Nucleus accumbens (tissue), 56 donors: ENCODE measurements around the gene VILL.

Source experiments
- DNase-seq, 56 donors: peaks; one replicate each; lab custom pipeline; 2025; lab: John Stamatoyannopoulos, UW

The VILL gene

DNA sequence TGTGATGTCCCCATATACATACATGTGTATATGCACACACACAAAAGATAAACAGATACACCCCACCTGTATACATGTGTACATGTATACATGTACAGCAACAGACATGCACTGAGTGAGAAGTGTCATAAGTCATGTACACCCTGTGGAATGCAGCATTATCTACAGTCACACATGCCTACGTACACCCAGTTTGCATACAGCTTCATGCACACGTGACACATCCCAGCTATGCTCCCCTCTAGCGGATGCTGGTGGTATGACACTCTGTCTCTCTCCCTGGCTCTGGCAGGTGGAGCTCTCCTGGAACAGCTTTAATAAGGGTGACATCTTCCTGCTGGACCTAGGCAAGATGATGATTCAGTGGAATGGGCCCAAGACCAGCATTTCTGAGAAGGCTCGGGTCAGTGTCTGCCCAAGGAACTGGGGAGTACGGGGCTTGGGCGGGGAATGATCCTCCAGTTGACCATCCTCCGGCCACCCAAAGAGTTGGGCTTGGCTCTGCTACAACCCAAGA lies 6.3 kb downstream of the VILL start:
- peak in 30 of 56 donors; percentile 11 to 76 (median 34) for DNase-seq

DNA sequence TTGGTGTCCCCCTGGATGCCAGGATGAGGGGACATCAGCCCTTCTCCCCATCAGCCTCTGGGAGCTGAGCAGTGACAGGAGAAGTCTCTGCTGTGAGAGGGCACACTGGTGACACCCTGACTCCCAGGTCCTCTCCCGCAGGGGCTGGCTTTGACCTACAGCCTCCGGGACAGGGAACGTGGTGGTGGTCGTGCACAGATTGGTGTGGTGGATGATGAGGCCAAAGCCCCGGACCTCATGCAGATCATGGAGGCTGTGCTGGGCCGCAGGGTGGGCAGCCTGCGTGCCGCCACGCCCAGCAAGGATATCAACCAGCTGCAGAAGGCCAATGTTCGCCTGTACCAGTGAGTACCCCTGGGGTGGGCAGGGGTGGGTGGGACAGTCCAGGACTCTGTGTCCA lies 6.8 kb downstream of the VILL start:
- DNase-seq = no peak

DNA sequence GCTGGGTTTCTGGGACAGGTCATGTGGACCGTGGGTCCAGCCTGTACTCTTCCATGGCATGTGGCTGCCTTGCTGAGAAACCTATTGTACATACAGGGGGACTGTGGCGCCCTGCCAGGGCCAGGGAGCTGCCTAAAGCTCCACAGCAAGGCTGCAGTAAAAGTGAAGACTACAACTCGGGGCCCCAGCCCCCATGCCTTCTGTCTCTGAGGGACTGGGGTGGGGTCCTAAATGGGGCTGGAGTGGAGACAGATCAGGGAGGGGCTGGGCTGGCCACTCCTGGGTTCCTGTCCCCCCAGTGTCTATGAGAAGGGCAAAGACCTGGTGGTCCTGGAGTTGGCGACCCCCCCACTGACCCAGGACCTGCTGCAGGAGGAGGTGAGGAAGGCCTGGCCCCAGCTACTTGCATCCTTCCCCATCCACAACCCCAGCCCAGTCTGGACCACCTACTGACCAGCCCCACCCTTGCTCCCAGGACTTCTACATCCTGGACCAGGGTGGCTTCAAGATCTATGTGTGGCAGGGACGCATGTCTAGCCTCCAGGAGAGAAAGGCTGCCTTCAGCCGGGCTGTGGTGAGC lies 7.3 kb downstream of the VILL start:
- no peak for DNase-seq

DNA sequence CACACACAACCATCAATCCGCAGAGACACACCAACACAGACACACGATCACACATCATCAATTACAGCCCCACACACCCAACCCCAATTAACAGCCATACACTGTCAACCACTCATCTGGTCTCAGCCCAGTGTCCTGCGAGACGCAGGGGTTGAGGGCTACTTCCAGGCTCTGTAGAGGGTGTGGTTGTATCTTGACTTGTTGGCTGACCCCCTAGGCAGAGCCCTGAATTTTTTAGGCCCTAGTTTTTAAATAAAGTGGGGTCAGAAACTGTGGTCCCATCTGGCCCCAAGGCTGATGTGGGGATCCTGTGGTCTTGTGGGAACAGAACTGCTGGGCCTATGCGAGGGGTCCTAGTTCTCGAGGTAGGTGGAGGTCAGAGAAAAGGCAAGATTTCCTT lies 9.2 kb downstream of the VILL start:
- DNase-seq = no peak

DNA sequence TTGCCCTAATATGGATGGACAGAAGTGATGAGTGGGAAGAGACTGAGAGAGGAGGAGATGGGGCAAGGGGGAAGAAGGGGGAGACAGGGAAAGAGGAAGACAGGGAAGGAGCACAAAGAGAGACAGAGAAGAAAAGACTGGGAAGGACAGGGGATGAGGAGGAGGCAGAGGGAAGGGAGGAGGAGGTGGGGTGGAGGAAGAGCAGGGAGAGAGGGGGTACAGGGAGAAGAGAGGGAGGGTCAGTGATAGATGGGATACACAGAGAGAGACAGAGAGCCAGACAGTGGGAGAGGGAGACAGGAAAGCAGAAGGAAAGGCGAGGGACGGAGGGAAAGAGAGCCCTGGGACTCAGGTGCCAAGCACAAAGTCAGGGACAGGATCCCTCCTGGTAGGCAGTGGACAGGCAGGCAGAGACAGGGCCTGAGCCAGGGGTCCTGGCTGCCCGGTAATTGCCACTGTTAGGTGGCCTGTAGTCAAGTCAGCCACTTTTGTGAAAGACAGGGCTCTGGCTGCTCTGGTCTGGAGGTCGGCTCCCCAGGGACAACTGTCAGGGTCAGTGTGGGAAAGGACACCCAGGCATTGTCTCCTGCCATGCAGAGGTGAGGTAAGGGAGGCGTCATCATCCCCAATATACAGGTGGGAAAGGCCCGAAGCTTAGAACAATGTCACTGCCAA lies 9.8 kb downstream of the VILL start:
- DNase-seq = no peak

DNA sequence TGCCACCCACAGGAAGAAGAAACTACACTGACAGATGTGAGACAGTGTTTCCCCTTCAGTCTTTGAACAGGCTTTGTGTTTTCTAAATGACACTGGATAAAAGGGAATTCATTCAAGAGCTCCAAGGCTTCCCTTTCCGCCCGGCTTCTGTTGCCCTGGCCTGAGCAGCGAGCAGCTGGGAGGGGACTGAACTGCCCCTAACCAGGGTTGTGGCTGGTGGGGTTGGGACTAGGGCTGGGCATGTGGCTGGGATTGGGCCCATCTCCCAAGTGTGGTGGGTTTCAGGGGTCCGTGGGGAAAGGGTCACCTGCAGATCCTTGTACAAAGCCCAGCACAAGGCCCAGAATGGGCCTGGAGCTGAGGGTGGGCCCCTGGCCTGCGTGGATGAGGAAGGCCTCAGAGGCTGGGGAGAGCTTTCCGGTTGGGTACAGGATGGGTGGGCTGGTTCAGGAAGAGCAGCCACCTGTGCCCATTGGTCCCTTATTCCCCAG lies 10.4 kb downstream of the VILL start:
- peak in 10 of 56 donors; percentile 16 to 31 (median 22) for DNase-seq

DNA sequence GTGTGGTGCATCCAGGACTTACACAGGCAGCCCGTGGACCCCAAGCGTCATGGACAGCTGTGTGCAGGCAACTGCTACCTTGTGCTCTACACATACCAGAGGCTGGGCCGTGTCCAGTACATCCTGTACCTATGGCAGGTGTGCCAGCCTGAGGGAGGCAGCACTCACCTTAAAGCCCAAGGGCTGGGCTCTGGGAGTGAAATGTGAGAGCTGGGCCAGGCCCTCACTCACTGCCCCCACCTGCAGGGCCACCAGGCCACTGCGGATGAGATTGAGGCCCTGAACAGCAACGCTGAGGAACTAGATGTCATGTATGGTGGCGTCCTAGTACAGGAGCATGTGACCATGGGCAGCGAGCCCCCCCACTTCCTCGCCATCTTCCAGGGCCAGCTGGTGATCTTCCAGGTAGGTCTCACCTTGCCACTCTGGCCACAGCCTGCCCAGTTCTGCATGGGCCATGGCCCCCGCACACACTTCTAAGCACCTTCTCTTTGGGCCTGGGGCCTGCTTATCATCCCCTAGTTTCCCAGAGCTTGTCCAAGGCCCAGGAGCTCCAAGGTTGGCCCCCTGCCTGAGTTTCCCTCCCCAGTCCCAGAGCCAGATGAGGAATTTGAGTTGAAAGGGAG lies 11.0 kb downstream of the VILL start:
- no peak for DNase-seq

DNA sequence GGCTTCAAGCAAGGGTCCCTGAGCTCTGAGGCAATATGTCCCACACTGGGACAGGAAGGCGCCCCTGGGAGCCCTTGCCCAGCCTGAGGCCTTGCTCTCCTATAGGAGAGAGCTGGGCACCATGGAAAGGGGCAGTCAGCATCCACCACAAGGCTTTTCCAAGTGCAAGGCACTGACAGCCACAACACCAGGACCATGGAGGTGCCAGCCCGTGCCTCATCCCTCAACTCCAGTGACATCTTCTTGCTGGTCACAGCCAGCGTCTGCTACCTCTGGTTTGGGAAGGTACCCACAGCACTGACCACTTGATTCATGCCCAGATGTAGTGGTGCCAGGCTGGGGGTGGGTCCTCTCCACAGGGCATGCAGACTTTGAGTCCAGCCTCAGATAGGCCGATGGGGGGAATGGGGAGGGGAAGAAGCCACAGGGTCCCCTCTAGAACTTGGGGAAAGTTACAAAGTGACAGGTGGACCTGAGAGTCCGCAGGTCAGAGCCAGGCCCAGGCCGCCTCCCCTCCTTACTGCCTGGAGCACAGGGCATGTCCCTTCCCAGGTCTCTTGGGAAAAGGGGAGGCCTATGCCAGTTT lies 11.8 kb downstream of the VILL start:
- no peak for DNase-seq

DNA sequence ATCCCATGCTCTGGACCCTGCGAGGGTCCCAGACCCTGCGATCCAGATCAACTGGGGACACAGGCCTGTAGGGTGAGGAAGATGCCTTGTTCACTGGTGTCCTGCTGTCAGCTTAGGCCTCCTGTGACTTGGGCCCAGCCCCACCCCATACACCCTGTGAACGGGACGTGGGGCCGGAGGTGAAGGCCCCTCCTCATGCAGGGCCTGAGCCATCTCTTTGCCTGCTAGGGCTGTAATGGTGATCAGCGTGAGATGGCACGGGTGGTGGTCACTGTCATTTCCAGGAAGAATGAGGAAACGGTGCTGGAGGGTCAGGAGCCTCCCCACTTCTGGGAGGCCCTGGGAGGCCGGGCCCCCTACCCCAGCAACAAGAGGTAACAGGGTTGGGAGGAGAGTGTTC lies 12.4 kb downstream of the VILL start:
- DNase-seq = no peak

DNA sequence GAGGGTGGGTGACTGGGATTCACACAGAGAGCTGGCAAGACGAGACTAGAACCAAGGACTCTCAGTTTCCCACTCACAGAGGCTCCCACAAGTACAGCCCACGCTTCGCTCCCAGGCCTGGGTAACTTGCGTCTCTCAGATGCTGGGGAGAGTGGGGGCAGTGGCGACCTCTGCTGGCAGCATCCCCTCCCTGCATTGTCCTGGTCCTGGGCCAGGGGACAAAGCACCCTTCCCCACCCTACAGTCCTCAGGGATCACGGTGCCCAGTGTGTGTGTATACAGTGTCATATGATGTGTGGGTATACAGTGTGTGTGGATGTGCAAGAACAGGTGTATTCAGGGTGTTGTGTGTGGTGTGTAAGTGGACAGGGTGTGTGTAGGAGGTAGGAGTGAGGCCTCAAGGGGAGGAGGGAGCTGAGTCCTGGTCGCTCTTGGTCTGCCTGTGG lies 12.8 kb downstream of the VILL start:
- peak in 50 of 56 donors; percentile 15 to 83 (median 58) for DNase-seq

DNA sequence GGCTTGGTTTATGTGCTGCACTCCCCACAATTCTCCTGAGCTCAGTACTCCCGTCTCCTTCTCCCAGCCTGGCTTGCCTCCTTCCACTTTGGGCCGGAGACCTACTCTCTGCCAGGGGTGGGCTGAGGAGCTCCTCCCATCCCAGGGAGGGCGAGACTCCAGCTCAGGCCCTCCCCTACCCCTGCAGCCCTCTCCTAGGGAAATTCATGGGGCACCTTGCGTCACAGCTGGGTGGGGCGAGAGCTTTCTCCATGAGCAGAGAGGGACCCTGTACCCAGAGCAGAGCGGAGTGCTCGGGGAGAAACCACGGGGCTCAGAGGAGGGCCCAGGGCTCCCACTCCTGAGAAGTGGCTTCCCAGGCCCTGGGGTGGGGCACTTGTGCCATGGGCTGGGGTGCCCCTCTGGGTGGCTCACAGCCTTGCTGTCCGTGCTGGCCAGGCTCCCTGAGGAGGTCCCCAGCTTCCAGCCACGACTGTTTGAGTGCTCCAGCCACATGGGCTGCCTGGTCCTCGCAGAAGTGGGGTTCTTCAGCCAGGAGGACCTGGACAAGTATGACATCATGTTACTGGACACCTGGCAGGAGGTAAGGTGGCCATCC lies 13.3 kb downstream of the VILL start:
- DNase-seq = peak in 5 of 56 donors; percentile 31 to 44 (median 34)

DNA sequence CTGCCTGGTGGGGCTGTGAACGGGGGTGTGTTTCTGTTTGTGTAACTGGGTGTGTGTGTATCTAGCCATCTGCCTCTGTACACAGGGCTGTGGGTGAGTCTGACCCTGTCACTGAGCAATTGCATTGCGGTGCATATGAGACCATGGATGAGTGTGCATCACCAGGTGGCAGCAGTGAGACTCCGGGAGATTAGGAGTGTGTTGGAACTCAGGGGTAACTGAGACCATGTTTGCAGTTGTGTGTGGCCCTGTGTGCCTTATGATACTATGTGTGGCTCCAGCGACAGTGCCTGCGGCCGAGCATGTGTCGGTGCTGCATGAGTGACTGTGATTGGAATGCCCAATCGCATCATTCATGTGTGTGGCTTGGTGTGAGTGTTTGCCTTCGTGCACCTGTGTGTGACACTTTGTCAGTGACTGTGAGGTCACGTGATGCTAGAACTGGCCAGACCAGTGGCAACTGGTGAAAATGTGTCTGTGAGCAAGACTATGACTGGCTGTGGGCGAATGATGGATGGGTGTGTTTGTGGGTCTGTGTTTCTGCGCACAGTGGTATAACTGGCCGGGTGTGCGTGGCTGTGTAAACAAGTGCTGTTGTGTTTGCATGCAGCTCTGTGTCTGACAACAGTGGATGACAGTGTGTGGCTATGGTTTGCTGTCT lies 14.0 kb downstream of the VILL start:
- peak in 54 of 56 donors; percentile 22 to 97 (median 76) for DNase-seq

DNA sequence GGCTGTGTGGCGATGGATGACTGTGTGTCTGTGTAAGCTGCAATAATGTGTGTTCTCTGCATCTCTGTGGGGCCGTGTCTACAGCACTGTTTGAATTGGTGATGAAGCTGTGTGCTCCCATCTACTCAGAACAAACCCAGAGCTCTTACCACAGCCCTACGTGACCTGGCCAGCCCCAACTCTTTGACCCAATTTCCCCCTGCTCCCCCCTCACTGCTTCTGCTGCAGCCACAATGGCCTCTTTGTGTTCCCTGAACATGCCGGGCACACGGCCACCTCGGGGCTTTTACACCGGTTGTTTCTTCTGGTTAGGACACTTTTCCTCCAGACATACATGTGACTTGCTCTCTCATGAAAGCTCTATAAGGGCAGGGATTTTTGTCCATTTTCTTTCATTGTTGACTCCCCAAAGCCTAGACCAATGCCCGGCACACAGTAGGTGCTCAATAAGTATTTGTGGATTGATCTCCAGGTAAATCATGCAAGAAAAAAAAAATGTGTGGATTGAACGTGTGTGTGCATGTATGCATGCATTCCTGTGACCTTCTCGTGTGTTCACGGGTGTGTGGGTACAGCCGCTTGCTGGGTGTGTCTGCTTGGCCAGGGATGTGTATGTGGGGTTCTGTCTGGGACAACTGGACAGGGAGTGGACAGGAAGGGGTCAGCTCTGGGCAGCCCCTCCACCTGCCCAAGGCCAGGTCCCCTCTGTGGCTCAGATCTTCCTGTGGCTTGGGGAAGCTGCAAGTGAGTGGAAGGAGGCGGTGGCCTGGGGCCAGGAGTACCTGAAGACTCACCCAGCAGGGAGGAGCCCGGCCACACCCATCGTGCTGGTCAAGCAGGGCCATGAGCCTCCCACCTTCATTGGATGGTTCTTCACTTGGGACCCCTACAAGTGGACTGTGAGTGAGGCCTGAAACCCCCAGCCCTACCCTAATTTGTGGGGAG lies 14.8 kb downstream of the VILL start:
- DNase-seq = peak; percentile 28 to 97 (median 87)

DNA sequence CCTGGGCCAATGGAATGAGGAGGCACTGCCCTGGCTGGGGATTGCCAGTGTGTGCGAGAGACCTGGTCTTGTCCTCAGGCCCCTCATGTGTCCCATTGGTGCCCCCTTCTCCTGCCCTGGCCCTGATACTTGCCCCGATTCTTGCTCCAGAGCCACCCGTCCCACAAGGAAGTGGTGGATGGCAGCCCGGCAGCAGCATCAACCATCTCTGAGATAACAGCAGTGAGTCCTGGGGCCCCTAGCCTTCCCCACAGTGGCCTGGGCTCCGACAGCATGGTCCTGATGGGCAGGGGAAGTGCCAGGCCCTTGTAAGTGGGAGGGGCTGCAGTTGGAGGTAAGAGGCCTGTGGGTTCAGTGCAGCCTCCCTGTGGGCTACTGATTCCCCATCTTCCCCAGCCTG lies 15.4 kb downstream of the VILL start:
- DNase-seq = no peak

DNA sequence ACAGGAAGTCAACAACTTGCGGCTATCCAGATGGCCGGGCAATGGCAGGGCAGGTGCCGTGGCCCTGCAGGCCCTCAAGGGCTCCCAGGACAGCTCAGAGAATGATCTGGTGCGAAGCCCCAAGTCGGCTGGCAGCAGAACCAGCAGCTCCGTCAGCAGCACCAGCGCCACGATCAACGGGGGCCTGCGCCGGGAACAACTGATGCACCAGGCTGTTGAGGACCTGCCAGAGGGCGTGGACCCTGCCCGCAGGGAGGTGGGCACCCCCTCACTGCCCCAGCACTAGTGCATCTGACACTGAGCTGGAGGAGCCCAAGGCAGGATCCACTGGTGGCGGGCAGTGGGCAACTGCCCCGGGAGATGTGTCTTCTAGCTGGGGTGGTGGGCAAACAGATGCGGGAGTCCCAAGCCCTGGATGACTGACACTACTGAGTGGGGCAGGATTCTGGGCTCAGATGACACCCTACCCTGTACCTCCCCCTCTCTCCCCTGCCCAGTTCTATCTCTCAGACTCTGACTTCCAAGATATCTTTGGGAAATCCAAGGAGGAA lies 15.9 kb downstream of the VILL start:
- no peak for DNase-seq

DNA sequence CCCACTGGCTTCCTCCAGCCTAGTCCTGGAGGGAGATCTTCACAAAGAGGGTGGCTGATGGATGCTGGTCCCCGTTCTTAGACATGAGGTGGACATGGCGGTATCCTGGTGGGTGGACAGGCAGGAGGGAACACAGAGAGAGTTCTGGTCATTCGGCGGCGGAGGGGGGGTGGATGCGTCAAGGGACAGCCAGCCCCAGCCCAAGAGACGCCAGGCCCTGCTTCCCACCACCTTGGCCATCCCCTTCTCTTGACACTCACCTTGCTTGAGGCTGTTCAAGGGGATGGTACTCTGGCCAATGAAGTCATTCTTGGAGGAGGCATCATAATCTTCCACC lies 17.1 kb downstream of the VILL start:
- no peak for DNase-seq

DNA sequence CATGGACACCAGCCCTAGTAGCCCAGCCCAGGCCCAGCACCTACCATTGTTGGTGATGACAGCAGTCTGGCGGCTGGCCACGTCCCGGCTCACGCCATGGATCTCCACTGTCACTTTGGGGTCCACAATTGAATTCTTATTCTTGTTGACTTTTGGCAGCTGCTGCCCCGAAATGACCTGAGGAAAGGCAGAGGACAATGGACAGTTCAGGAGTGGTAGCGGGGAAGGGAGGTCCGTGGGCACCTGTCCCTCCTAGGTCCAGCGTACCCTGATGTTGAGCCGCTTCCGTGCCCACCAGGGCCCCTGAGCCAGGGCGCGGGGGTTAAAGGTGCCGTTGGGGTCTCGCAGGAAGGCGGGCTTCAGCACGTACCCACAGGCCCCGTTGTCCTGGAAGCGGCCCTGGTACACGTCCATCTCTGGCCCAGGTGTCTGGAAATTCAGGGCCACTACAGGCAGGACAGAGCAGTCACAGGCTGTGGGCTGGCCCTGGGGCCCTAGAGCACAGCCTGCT lies 17.7 kb downstream of the VILL start:
- no peak for DNase-seq

DNA sequence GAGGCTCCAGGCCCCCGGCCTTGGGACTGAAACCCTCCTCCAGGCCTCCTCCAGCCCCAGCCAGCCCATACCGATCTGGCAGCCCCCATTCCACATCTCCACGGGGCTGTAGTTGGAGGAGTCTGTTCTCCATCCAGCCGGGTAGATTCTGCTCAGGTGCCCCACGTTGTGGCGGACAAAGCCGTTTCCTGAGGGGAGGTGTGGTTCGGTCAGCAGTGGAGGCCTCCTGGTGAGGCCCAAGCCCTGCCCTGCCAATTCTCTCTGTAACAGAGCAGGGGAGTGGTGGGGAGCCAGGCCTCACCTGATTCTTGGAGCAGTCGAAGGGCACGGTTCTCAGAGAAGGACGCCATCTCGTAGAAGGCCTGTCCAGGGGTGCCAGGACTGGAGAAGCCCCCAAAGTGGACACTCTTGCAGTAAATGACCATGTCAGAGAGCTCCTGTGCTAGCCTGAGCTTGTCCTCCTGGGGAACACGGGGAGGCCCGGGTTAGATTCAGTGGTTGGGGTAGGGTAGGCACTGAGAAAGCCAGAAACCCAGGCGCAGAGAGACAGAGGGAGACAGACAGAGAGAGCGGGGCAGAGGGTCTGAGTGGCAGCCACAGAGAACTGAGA lies 18.5 kb downstream of the VILL start:
- DNase-seq = no peak
